ENCODE results near the gene GJB2.
"Not testable (repeated sequence)": the region's sequence is repeated elsewhere in the genome, so short reads cannot be mapped to it uniquely, and the experiment has no call there.

Gene GJB2

DNA sequence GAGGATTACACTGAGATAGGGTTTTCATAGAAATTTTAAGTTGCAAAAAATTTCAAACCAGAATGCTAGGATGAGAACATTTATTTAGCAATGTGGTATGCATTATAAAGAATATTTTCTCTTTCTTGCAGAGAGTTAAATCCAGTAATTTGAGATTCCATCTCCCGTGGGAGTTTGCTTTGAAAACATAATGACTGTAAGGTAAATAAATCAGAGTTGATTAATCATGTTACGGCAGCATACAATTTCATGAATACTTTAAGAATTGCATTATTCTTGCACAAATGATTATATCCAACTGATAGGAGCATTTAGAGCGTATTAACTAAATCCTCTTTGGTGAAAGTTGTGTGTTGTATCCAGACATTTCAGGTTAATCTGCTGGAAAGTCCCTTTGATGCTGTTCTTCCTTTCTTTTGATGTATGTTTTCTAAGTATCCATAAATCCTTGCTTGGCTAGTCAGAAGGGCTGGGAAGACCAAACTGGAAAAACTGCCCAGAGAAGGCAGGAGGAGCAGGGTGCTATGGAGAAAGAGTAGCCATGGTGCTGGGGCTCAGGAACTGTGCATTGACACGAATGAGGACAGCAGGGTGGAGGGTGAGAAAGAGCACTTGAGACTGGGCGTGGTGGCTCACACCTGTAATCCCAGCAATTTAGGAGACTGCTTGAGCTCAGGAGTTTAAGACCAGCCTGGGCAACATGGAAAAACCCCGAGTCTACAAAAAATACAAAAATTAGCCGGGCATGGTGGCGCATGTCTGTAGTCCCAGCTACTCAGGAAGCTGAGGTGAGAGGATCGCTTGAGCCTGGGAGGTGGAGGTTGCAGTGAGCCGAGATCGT, 27.1 kb downstream of the GJB2 start:
- DNase-seq (ENCODE audit: low read depth) = no peak

DNA sequence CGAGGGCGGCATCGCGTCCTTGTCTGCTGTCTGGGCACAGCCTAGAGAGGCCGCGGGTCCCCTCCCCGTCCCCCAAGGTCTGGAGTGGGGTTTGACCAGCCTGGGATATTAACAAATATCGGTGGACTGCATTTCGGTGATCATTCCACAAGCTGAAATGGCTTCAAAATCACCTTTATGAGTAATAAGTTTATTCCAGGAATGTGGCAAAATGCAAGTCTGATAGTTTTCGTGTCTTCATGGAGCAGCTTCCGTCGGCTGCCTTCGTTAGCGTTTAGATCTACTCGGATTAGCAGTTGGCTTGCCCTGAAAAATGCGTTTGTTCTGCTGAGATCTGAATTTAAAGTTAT, 30.8 kb downstream of the GJB2 start:
- DNase-seq (ENCODE audit: low read depth) = no peak

DNA sequence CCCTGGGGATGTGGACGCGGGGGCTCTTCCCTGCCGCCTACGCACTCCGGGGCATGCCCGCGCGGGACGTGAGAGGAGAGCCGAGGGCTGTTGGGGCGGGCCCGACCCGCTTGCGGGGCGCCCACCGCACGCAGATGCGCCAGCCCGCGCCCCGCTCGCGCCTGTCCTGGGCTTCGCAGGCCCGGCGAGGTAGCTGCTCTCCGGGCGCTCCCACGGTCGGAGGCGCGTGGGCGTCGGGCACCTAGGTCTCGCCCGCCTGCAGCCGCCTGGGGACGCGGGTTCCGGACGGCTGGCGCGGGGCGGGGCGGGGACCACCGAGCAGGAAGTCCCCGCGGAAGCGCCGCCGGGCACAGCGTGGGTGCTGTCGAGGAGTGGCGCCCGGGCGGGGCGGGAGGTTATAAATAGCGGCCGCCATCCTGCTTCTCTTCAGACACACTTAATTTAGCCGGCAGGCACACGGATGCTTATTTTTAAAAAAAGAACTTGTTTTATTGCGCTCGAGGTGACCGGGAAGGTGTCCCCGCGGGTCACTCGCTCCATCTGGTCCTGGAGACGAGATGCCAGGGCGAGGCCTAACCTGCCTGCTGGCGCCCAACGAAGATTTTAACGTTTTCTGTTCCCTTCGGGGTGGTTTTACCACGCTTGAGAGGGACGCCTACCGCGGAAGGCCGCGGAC, 31.3 kb downstream of the GJB2 start:
- peak; percentile 24 for DNase-seq (ENCODE audit: low read depth)

DNA sequence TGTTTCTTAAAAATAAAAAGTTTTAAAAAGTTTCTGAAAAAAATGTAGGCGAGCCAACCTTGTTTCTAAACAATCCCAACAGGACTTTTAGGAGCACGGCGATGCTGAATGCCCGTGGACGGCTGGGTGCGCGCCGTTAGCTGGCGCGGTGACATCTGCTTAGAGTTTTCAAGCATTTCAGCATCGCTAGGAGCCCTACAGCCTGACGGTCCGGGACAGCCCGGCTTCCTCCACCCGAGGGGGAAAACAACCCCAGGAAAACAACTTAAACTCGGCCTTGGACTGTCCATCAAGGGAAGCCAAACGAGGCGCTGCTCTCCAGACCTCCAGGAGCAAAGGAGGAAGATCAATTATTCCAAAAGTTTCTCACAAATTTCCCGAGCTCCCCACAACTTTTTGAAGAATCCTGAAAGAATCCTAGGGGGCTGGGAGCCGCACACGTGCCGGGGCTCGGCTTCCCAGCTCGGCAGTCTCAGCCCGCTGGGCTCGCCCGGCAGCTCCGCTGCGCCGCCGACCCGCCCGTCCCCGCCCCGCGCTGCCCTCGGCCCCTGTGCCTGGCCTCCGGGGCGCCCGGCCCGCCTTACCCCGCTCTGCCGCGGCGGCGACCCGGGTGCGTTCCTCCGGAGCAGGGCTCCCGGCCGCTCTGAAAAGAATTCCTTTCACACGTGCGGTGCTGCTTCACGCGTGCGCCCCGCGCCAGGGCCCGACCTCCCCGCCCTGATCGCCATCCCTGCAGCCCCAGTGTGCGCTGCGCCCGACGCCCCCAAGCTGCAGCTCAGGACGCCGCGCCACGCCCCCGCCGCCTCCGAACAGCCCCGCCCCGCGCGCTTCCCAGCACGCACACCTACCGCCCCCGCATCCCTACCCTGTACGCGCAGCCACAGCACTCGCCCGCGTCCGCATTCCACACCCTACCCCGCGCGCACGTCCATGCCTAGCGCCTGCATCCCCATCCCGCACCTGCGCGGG, 32.1 kb downstream of the GJB2 start, which contains the start of gene GJA3:
GJA3 (minus strand) TSS at position 747 of the 969 bp plus-strand sequence. CDS start 17,764 bp downstream, outside the sequence.
- peak; percentile 45 for DNase-seq (ENCODE audit: low read depth)

DNA sequence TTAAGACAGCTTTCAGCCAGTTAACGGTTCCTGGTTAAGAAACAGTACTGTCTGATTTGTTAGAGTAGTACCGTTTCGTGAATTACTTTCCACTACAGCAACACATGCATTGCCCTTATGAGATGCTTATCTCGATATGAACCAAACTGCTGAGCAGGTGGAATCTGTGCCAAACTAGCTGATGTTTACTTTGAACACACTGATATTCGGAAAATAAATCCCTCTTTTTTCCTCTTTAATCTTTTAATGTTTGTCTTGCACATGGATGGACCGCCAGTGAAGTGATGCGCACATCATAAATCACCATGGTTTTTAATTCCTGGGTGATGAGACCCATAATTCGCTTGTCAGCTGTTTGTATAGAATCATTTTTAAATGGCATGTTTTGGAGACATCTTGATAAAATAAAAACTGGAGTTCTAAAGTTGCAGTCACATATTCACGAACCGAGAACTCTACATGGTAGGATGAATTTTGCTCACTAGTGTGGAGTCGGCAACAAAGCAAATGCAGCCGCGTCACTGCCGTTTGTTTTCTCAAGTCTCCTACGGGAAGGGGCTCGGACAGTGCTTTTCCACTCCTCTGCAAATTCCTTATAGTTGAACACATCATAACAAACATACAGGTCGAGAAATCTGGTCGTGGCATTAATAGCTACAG, 33.0 kb downstream of the GJB2 start:
- DNase-seq (ENCODE audit: low read depth) = no peak

DNA sequence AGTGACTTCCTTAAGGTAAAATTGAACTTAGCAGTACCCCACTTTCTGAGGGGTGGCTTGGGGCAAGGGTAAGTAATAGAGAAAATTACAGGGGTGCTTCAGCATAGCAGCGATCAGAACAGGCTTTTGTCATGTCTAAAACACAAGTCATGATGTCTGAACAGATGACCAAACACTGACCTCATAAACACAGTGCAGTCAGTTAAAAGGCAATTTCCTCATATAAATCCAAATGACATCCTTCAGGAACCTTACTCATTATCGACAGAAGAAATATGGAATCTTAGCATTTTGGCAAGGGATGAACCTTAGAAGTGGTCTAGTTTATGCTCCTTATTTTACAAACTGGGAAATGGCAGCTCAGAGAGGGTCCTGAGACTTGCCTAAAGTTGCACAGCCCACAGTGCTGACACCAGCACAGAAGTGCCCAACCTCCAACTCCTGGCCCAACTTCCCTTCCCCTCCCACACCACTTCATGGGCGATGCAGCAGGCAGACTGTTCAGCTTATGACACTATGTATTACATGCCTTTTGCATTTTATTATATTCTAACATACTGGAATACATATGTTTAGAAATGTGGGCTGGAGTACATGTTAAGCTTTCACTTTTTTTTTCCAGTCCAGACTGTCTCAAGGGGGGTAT, 35.5 kb downstream of the GJB2 start:
- DNase-seq (ENCODE audit: low read depth) = no peak

DNA sequence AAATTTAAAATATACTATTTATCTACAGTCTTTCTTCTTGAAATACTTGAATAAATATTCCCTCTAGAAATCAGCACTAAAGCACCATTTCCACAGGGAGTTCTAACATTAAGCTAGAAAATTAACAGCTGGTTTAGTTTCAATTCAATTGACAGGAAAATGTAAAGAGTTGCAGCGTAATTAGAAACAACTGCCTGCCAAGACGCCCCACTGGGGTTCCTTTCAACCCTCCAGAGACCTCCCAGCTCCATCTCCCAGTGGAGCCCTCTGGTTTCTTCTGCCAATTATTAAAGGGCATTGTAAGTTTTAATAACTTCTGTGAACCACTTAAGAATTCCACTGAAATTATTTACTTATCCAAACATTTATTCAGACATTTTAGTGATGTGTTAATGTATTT, 36.0 kb downstream of the GJB2 start:
- no peak for DNase-seq (ENCODE audit: low read depth)

DNA sequence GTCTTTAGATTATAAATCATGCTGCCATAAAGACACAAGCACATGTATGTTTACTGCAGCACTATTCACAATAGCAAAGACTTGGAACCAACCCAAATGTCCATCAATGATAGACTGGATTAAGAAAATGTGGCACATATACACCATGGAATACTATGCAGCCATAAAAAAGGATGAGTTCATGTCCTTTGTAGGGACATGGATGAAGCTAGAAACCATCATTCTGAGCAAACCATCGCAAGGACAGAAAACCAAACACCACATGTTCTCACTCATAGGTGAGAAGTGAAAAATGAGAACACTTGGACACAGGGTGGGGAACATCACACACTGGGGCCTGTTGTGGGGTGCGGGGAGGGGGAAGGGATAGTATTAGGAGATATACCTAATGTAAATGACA, 39.4 kb downstream of the GJB2 start:
- DNase-seq (ENCODE audit: low read depth) = not testable (repeated sequence)

DNA sequence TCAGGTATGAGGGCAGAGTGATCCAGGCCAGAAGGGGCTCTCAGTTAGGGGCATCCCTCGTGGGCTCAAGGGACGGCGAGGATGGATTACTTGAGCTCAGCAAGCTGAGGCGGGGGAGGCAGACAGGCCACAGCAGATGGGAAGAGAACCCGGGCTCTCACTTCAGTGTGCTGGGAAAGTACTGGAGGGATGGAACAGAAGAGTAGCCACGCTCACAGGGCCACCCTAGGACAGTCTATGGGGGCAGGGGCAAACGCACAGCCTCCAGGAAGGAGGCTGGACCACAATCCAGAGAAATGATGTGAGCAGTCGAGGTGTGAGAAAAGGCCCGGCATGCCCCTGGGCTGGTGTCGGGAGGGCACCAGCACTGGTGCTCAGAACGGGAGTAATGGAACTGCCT, 41.1 kb downstream of the GJB2 start:
- DNase-seq (ENCODE audit: low read depth) = no peak

DNA sequence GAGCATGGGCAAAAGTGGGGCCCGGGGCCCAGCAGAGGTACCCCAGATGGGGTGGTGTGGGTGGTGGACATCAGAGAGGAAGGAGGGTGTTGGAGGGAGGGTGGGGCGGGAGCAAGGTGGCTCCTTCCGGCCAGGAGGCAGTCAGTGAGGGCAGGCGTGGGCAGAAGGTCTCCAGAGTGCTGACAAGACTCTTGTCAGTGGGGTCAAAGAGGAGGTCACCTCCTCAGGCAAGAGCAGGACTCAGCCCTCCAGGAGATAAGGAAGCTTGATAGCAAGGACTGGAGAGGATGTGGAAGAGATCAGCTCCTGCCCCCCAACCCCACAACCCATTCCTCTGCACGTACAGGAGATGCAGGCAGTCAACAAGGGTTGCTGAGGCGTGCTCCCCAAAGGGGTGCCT, 41.7 kb downstream of the GJB2 start:
- no peak for DNase-seq (ENCODE audit: low read depth)

DNA sequence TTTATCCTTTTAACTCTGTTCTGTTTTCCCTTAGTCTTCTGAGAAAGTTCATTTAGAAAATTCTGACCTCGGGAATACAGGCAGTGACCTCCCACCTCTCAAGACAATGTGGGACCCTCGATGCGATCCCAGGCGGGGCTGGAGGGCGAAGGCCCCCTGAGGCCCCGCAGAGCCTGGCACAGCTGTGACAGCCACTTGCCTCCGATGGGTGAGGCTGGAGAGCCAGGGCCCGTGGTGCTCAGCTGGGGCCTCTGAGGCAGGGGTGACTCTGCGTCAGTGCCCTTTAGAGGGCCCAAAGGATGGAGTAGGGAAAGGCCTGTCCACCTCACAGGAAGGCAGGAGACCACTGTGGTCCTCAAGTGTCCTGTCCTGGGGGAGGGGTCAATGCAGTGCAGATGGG, 42.2 kb downstream of the GJB2 start:
- DNase-seq (ENCODE audit: low read depth) = no peak

DNA sequence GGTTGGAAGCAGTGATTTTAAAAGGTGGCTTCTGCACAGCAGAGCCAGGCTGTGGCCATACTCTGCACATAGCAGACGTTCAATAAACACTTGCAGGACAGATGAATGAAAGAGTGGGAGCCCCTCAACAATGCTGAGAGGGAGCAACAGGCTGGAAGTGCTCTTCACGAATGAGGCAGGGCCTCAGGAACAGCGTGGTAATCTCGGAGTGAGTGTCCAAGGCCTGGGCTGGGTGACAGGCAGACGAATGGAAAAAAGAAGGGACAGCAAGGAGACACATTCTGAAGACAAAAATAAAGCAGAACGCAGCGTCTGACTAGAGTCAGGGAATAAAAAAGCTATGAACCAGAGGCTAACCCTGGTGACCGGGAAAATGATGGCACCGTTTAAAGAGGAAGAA, 43.0 kb downstream of the GJB2 start:
- no peak for DNase-seq (ENCODE audit: low read depth)

DNA sequence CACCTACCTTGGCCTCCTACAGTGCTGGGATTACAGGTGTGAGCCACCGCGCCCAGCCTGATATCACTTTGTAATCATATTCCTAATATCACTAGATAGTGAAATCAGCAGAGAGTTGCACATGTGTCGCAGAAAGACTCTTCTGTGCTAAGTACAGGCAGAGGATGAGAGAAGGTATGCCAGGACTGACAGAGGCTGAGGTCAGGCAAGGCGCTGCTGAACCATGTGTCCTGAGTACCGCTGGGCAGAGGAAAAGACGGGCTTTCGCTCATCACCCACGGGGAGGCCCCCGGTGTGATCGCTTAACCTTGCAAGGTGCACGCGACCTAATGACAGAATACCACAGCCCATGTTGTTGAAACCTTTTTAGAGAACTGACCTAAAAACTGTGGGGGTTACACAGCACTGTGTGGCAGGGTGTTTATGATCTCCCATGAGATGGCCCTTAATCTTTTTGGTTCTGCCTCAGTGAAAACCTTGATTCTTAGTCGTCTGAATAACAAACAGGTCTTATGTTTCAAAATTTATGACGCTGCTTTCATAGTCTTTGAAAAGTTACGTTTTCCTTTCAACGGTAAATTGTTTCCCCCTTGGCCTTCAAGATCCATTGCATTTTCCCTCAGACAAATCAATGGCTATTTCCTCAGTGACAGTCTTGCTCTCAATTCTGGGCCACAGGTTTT, 44.1 kb downstream of the GJB2 start:
- no peak for DNase-seq (ENCODE audit: low read depth)

DNA sequence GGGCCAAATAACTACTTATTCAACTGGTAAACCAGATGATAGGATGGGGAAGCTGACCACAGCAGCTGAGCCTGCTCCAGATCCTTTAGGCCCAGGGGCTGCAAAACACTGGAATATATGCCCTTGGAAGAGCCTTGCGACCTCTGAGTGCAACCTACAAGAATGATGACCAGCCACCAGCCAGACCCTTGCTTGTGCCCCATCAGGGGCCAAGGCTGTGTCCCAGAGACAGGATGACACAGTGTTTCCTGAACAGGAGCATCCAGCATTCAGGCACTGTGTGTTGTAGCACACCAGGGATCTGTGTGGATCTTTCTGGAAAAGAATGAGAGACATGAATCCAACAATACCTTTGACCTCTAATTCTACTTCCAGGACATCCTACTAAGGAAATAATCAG, 46.4 kb downstream of the GJB2 start:
- DNase-seq (ENCODE audit: low read depth) = no peak

DNA sequence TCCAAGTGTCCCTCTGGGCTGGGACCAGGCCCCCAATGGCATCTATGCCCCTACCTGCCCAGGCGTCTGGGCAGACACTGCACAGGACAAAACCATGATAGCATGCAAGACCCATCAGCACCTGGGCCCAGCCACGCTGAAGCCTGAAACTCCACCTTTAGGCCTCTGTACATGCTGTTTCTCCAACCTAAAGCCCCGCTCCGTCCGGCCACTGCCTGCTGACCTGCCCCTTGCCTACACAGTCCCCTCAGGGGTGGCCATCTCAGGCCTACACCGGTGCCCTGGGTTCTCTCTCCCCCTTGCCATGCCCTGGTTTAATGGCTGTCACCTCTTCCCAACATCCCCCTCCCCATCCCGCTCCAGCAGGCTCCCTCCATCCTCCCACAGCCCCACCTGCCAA, 47.2 kb downstream of the GJB2 start:
- no peak for DNase-seq (ENCODE audit: low read depth)

DNA sequence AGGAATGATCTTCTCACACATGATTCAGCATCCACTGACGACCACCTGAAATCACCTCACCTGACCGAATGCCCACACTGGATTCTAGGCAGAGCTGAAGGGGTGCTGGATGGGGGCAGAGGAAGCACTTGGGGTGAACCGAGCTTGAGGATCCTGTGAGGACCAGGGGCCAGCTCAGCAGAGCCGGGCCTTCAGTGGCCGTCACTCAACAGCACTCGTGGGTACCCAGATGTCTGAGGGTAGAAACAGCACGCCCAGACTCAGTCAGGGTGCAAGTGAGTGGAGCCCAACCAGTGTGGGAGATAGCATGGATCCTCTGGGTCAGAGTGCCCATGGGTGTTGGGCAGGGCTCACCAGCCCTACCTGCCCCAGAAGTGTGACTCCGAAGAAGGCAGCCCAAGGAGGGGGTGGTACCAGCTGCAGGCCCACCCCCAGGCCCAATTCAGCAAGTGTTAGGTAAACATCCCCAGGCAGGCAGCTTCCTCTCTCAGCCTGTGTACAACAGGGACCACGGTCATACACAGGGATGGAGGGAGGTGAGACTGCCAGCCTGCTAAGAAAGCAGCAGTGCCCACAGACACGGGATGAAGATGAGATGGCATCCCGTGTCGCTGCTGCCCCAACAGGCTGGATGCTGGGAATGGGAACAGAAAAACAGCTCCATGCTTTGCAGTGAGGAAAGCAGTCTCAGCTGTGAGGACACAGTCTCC, 48.4 kb downstream of the GJB2 start:
- no peak for DNase-seq (ENCODE audit: low read depth)

DNA sequence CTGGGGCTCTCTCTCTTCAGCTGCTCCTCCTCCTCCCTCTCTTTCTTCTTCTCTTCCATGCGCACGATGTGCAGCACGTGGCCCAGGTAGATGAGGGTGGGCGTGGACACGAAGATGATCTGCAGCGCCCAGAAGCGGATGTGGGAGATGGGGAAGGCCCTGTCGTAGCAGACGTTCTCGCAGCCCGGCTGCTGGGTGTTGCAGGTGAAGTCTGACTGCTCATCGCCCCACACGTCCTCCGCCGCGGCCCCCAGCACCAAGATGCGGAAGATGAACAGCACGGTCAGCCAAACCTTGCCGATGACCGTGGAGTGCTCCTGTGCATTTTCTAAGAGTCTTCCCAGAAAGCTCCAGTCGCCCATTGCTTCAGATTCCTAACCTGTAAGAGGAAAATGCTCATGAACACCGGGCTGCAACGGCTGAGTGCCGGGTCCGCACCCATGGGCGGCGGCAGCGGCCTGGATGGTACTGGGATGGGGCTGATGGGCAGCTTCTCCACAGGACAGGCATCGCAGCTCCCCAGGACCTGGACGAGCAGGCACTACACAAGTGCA, 49.7 kb downstream of the GJB2 start:
- no peak for DNase-seq (ENCODE audit: low read depth)

DNA sequence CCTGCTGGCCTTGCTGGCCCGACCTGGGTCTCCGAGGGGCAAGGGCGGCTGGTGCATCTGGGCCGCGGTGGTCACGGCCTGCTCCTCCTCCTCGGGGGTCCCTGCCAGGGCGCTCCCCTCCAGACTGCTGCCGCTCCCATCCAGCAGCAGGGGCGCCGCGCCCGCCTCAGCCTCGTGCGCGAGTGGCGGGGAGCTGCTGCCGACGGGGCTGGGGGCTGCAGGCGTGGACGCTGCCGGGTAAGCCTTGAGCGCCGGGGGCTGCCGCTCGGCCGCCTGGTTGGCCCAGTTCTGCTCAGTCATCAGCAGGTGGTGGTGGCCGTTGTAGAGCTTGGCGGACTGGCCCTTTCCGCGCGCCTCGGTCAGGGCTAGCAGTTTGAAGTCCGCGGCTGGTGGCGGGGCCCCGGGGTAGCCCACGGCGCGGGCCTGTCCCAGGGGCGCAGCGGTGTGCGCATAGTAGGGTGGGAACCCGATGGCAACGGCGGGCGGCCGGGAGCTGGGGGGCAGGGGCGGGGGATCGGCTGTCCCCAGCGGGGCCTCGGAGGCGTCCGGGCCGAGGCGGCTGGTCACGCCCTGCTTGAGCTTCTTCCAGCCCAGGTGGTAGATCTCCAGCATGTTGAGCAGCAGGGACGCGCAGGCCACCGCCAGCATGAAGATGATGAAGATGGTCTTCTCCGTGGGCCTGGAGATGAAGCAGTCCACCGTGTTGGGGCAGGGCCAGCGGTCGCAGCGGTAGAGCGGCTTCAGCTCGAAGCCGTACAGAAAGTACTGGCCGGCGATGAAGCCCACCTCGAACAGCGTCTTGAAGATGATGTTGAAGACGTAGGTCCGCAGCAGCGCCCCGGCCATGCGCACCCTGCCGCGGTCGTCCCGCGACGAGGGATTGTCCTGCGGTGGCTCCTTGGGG, 50.5 kb downstream of the GJB2 start:
- no peak for DNase-seq (ENCODE audit: low read depth)
